ENCODE measurements around the gene STXBP5.

The STXBP5 gene

GRCh38 chr6:147177286-147177685 lies 26.9 kb upstream of the STXBP5 start:
- in situ Hi-C loops (cut with MboI; ENCODE audit: low sequenced_read_pairs): no loop called here

- in situ Hi-C loops (cut with MboI; ENCODE audit: low sequenced_read_pairs): no loop called here
Measured at GRCh38 chr6:147178355-147178754, 25.9 kb upstream of the STXBP5 start.

- in situ Hi-C loops (cut with MboI; ENCODE audit: low sequenced_read_pairs): no loop called here
Measured at GRCh38 chr6:147179809-147180208, 24.4 kb upstream of the STXBP5 start.

GRCh38 chr6:147180926-147181325 lies 23.3 kb upstream of the STXBP5 start:
- in situ Hi-C loops (cut with MboI; ENCODE audit: low sequenced_read_pairs): no loop called here

- in situ Hi-C loops (cut with MboI; ENCODE audit: low sequenced_read_pairs): no loop called here
Measured at GRCh38 chr6:147184379-147184778, 19.8 kb upstream of the STXBP5 start.

- in situ Hi-C loops (cut with MboI; ENCODE audit: low sequenced_read_pairs): no loop called here
Measured at GRCh38 chr6:147185216-147185615, 19.0 kb upstream of the STXBP5 start.

- in situ Hi-C loops (cut with MboI; ENCODE audit: low sequenced_read_pairs): no loop called here
Measured at GRCh38 chr6:147190556-147190955, 13.7 kb upstream of the STXBP5 start.

- in situ Hi-C loops (cut with MboI; ENCODE audit: low sequenced_read_pairs): no loop called here
Measured at GRCh38 chr6:147192278-147192911, 11.8 kb upstream of the STXBP5 start.

- in situ Hi-C loops (cut with MboI; ENCODE audit: low sequenced_read_pairs): no loop called here
Measured at GRCh38 chr6:147194652-147195411, 9.4 kb upstream of the STXBP5 start.

GRCh38 chr6:147195510-147195909 lies 8.7 kb upstream of the STXBP5 start:
- in situ Hi-C loops (cut with MboI; ENCODE audit: low sequenced_read_pairs): no loop called here

GRCh38 chr6:147195987-147196386 lies 8.2 kb upstream of the STXBP5 start:
- in situ Hi-C loops (cut with MboI; ENCODE audit: low sequenced_read_pairs): no loop called here

GRCh38 chr6:147200711-147201110 lies 3.5 kb upstream of the STXBP5 start:
- in situ Hi-C loops (cut with MboI; ENCODE audit: low sequenced_read_pairs): no loop called here

GRCh38 chr6:147201885-147202515 lies 2.2 kb upstream of the STXBP5 start:
- in situ Hi-C loops (cut with MboI; ENCODE audit: low sequenced_read_pairs): no loop called here

GRCh38 chr6:147202516-147203310 lies 1.5 kb upstream of the STXBP5 start:
- in situ Hi-C loops (cut with MboI; ENCODE audit: low sequenced_read_pairs): no loop called here

- in situ Hi-C loops (cut with MboI; ENCODE audit: low sequenced_read_pairs): no loop called here
Measured at GRCh38 chr6:147203311-147204059, 732 bp upstream of the STXBP5 start.

- in situ Hi-C loops (cut with MboI; ENCODE audit: low sequenced_read_pairs): no loop called here
Measured at GRCh38 chr6:147204843-147205311, 660 bp downstream of the STXBP5 start.

- in situ Hi-C loops (cut with MboI; ENCODE audit: low sequenced_read_pairs): no loop called here
Measured at GRCh38 chr6:147205690-147206600, 1.7 kb downstream of the STXBP5 start.

- in situ Hi-C loops (cut with MboI; ENCODE audit: low sequenced_read_pairs): no loop called here
Measured at GRCh38 chr6:147207351-147207750, 3.1 kb downstream of the STXBP5 start.
